SK-N-SH treated with all-trans-retinoic acid at 6 μM for 48 hours (cell line): ENCODE data around the gene DNAAF5.

Source experiments
- ATAC-seq: fragments of 200-7000 bp; cut with Tn5 transposase; 3 replicates; pipeline ENCODE4 v1.9.1; 2020; ENCODE audit warnings: mild to moderate bottlenecking, moderate library complexity
- BACH2 ChIP-seq: fragments of 250-450 bp; sonication (Bioruptor Pico); IDR thresholded peaks from 2 replicates; pipeline ENCODE4 v1.9.0; 2021; ENCODE audit warnings: mild to moderate bottlenecking, borderline replicate concordance
- CREB5 ChIP-seq: fragments of 250-450 bp; sonication (Bioruptor Pico); IDR thresholded peaks from 2 replicates; pipeline ENCODE4 v1.5.1; 2020; ENCODE audit warnings: low read depth, mild to moderate bottlenecking, moderate library complexity
- CSDC2 ChIP-seq: fragments of 250-450 bp; sonication (Bioruptor Pico); IDR thresholded peaks from 2 replicates; pipeline ENCODE4 v1.5.0; 2020; ENCODE audit warnings: mild to moderate bottlenecking, moderate library complexity
- CSRNP3 ChIP-seq: fragments of 250-450 bp; sonication (Bioruptor Pico); IDR thresholded peaks from 2 replicates; pipeline ENCODE4 v1.5.1; 2021; ENCODE audit warnings: mild to moderate bottlenecking, moderate library complexity
- ESRRG ChIP-seq: fragments of 250-450 bp; sonication (Bioruptor Pico); IDR thresholded peaks from 2 replicates; pipeline ENCODE4 v1.6.1; 2021; ENCODE audit warnings: mild to moderate bottlenecking
- GLIS3 ChIP-seq: fragments of 250-450 bp; sonication (Bioruptor Pico); IDR thresholded peaks from 2 replicates; pipeline ENCODE4 v1.5.0; 2020; ENCODE audit warnings: mild to moderate bottlenecking, moderate library complexity
- ISL1 ChIP-seq: fragments of 250-450 bp; sonication (Bioruptor Pico); IDR thresholded peaks from 2 replicates; pipeline ENCODE4 v2.1.2; 2022; ENCODE audit warnings: mild to moderate bottlenecking, moderate library complexity
- OSR1 ChIP-seq: fragments of 250-450 bp; sonication (Bioruptor Pico); IDR thresholded peaks from 2 replicates; pipeline ENCODE4 v1.8.0; 2022; ENCODE audit warnings: moderate library complexity, mild to moderate bottlenecking, inconsistent platforms
- PATZ1 ChIP-seq: fragments of 250-450 bp; sonication (Bioruptor Pico); IDR thresholded peaks from 2 replicates; pipeline ENCODE4 v1.8.0; 2020; ENCODE audit warnings: mild to moderate bottlenecking, moderate library complexity, borderline replicate concordance
- POU6F1 ChIP-seq: fragments of 250-450 bp; sonication (Bioruptor Pico); IDR thresholded peaks from 2 replicates; pipeline ENCODE4 v1.8.0; 2021; ENCODE audit warnings: low read depth, mild to moderate bottlenecking, moderate library complexity, borderline replicate concordance
- RARB ChIP-seq: fragments of 250-450 bp; sonication (Bioruptor Pico); IDR thresholded peaks from 2 replicates; pipeline ENCODE4 v1.8.0; 2021; ENCODE audit warnings: mild to moderate bottlenecking, moderate library complexity
- SNAI2 ChIP-seq: fragments of 250-450 bp; sonication (Bioruptor Pico); IDR thresholded peaks from 2 replicates; pipeline ENCODE4 v1.5.0; 2020; ENCODE audit warnings: mild to moderate bottlenecking, moderate library complexity
- TCF4 ChIP-seq: fragments of 250-450 bp; sonication (Bioruptor Pico); IDR thresholded peaks from 2 replicates; pipeline ENCODE4 v1.8.0; 2021; ENCODE audit warnings: mild to moderate bottlenecking, moderate library complexity, borderline replicate concordance
- TOX ChIP-seq: fragments of 250-450 bp; sonication (Bioruptor Pico); IDR thresholded peaks from 2 replicates; pipeline ENCODE4 v1.8.0; 2021; ENCODE audit warnings: mild to moderate bottlenecking, moderate library complexity, borderline replicate concordance
- TSHZ2 ChIP-seq: fragments of 250-450 bp; sonication (Bioruptor Pico); IDR thresholded peaks from 2 replicates; pipeline ENCODE4 v1.5.0; 2020; ENCODE audit warnings: mild to moderate bottlenecking, moderate library complexity
- ZC3H10 ChIP-seq: fragments of 250-450 bp; sonication (Bioruptor Pico); IDR thresholded peaks from 2 replicates; pipeline ENCODE4 v1.5.1; 2021; ENCODE audit warnings: mild to moderate bottlenecking, moderate library complexity
- ZFP3 ChIP-seq: fragments of 250-450 bp; sonication (Bioruptor Pico); IDR thresholded peaks from 2 replicates; pipeline ENCODE4 v1.5.0; 2020; ENCODE audit warnings: mild to moderate bottlenecking, moderate library complexity
- ZNF565 ChIP-seq: fragments of 450-650 bp; formaldehyde crosslinking; conservative IDR thresholded peaks from 2 replicates; pipeline ENCODE4 v1.5.0; 2020; ENCODE audit warnings: low read depth, mild to moderate bottlenecking, moderate library complexity
- ZNF70 ChIP-seq: fragments of 450-650 bp; formaldehyde crosslinking; IDR thresholded peaks from 2 replicates; pipeline ENCODE4 v1.5.0; 2020; ENCODE audit warnings: mild to moderate bottlenecking, moderate library complexity

Gene DNAAF5

GRCh38 chr7:712381-713138, 13.9 kb upstream of the DNAAF5 start:
- TF ChIP-seq GLIS3 (CRISPR knock-in tag) (no peak), PATZ1 (no peak), ZC3H10 (no peak), OSR1 (CRISPR knock-in tag) (no peak), ZNF70 (CRISPR knock-in tag) (no peak), TCF4 (CRISPR knock-in tag) (no peak)
- ATAC-seq: peak; percentile 34

GRCh38 chr7:713139-713457, 13.4 kb upstream of the DNAAF5 start:
- ATAC-seq: peak; percentile 10; the same call in 1 of the 3 replicates
- no peak for TF ChIP-seq ESRRG (CRISPR knock-in tag)
- no peak for TF ChIP-seq RARB (CRISPR knock-in tag)
- no peak for TF ChIP-seq TSHZ2
- TF ChIP-seq ISL1 (CRISPR knock-in tag): no peak
- TF ChIP-seq CSDC2: no peak
- no peak for TF ChIP-seq ZNF70 (CRISPR knock-in tag)
- no peak for TF ChIP-seq BACH2 (CRISPR knock-in tag)
- no peak for TF ChIP-seq ZC3H10
- TF ChIP-seq CSRNP3: no peak
- no peak for TF ChIP-seq CREB5 (CRISPR knock-in tag)
- TF ChIP-seq PATZ1: no peak
- TF ChIP-seq POU6F1 (CRISPR knock-in tag): no peak
- TF ChIP-seq OSR1 (CRISPR knock-in tag): no peak
- no peak for TF ChIP-seq TOX
- TF ChIP-seq ZFP3 (CRISPR knock-in tag): no peak
- no peak for TF ChIP-seq ZNF565 (CRISPR knock-in tag)
- TF ChIP-seq SNAI2 (CRISPR knock-in tag): no peak
- TF ChIP-seq GLIS3 (CRISPR knock-in tag): no peak
